ENCODE measurements around the gene PEX10. TPM values are rescaled to one million over a fixed set of nuclear protein-coding genes. Genes with fewer than 3 reads are reported as not detected.

Gene PEX10
- total and polyA plus RNA-seq, 10 of the 15 experiments (the other 5 are each of a cell fraction or from before 2014, with no cell fraction given): 0.24 to 24.9 (median 16.8) TPM; not detected in 1

- no peak overlapping the region for H3K9ac ChIP-seq (ENCODE audit: control insufficient read depth, insufficient read depth, low read length)
- ChIA-PET RAD21 (ENCODE audit: unreplicated experiment) (no interaction called here), CTCF (no interaction called here), SMC1A (ENCODE audit: uncharacterized antibody, unreplicated experiment) (no interaction called here), POLR2A (no interaction called here)
- no peaks in the 10 kb centered on the region for H3K79me2 ChIP-seq (ENCODE audit: control insufficient read depth, insufficient read depth, low read length)
- FAIRE-seq (no peak), ATAC-seq (no peak), DNase-seq (ENCODE audit: low read depth, low spot score) (no peak)
- no peaks in the 10 kb centered on the region for H3K9me3 ChIP-seq (replicated peaks; ENCODE audit: control insufficient read depth, insufficient read depth, low read length)
- H3K4me3 ChIP-seq: no peak overlapping the region
- H3K27me3 ChIP-seq (replicated peaks in 1 of 2; ENCODE audit: control insufficient read depth in 2 of 2, insufficient read depth in 2 of 2, low read length in 1 of 2): no peaks in the 10 kb centered on the region; a peak in 1 of 4 replicates
- TF ChIP-seq TAF1 (IDR thresholded peaks at IDR 0.05; ENCODE audit: borderline replicate concordance, low read depth, low read length) (no peak), ZNF24 (IDR thresholded peaks at IDR 0.05) (no peak), EZH2 (IDR thresholded peaks at IDR 0.05; ENCODE audit: borderline replicate concordance, control insufficient read depth, low read depth, low read length) (no peak)
- TF ChIP-seq, protein P1, sequence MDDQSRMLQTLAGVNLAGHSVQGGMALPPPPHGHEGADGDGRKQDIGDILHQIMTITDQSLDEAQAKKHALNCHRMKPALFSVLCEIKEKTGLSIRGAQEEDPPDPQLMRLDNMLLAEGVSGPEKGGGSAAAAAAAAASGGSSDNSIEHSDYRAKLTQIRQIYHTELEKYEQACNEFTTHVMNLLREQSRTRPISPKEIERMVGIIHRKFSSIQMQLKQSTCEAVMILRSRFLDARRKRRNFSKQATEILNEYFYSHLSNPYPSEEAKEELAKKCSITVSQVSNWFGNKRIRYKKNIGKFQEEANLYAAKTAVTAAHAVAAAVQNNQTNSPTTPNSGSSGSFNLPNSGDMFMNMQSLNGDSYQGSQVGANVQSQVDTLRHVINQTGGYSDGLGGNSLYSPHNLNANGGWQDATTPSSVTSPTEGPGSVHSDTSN (IDR thresholded peaks at IDR 0.05; ENCODE audit: insufficient replicate concordance, low read depth, low read length): no peak
- H3K36me3 ChIP-seq (ENCODE audit: control insufficient read depth in 2 of 2, insufficient read depth in 2 of 2, low read length in 1 of 2): no peaks in the 10 kb centered on the region
- H3K4me1 ChIP-seq (ENCODE audit: control insufficient read depth, insufficient read depth, low read length): no peaks in the 10 kb centered on the region
- intact Hi-C loops (cut with micrococcal nuclease; ENCODE audit: unreplicated experiment): no loop called here
- WGBS (ENCODE audit: insufficient coverage, insufficient replicate concordance, low lambda C conversion rate, missing lambda C conversion rate): 46% methylated on average over 37 of the region's 37 CpGs
- no peak overlapping the region for H3K27ac ChIP-seq (ENCODE audit: control insufficient read depth, insufficient read depth)
- BruUV-seq (replicated peaks): no TSS peak
- no peak overlapping the region for H2AFZ ChIP-seq (ENCODE audit: control insufficient read depth, low read depth, low read length)
- in situ Hi-C loops (cut with MboI): no loop called here
- no peaks in the 10 kb centered on the region for H4K20me1 ChIP-seq (ENCODE audit: control insufficient read depth, insufficient read depth)
- H3K4me2 ChIP-seq (ENCODE audit: control insufficient read depth, insufficient read depth): no peak overlapping the region
Measured at GRCh38 chr1:2356911-2357845, 55.2 kb downstream of the PEX10 start.

DNA sequence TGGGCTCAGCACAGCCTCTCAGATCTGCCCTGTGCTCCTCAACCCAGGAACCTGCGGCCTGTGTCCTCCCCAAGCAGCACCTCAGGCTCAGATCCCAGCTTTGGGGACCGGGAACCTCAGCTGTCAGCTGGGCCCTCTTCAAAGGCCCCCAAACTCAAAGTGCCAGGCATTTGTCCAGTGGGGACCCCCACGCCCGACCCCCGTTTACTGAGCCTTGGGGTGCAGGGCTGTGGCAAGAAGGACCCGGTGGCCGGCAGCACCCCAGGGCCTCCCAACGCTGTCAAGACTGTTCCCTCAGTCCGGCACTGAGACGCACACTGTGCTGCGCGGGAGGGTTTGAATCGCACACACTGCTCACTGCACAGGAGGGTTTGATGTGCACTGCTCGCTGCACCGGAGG is 56.0 kb downstream of the PEX10 start:
- Histone ChIP-seq H3K27me3 (replicated peaks in 1 of 2; ENCODE audit: control insufficient read depth in 2 of 2, insufficient read depth in 2 of 2, low read length in 1 of 2) (no peaks in the 10 kb centered on the region; a peak in 1 of 4 replicates), H4K20me1 (ENCODE audit: control insufficient read depth, insufficient read depth) (no peaks in the 10 kb centered on the region), H3K9me3 (replicated peaks; ENCODE audit: control insufficient read depth, insufficient read depth, low read length) (no peaks in the 10 kb centered on the region), H3K27ac (ENCODE audit: control insufficient read depth, insufficient read depth) (no peak overlapping the region), H3K4me2 (ENCODE audit: control insufficient read depth, insufficient read depth) (no peak overlapping the region), H3K4me3 (no peak overlapping the region), H3K4me1 (ENCODE audit: control insufficient read depth, insufficient read depth, low read length) (no peaks in the 10 kb centered on the region), H3K9ac (ENCODE audit: control insufficient read depth, insufficient read depth, low read length) (no peak overlapping the region), H3K79me2 (ENCODE audit: control insufficient read depth, insufficient read depth, low read length) (no peaks in the 10 kb centered on the region), H2AFZ (ENCODE audit: control insufficient read depth, low read depth, low read length) (no peak overlapping the region), H3K36me3 (ENCODE audit: control insufficient read depth in 2 of 2, insufficient read depth in 2 of 2, low read length in 1 of 2) (no peaks in the 10 kb centered on the region)
- POLR2A ChIA-PET: no interaction called here
- intact Hi-C loops (cut with micrococcal nuclease; ENCODE audit: unreplicated experiment) (no loop called here), in situ Hi-C loops (cut with MboI) (no loop called here)
- TF ChIP-seq BCL3 (IDR thresholded peaks at IDR 0.05; ENCODE audit: borderline replicate concordance, insufficient read depth, low read depth, low read length, poor library complexity, severe bottlenecking): peak; percentile 32
- no peak for TF ChIP-seq ATF7 (IDR thresholded peaks at IDR 0.05; ENCODE audit: low read depth)
- TF ChIP-seq NRF1 (conservative IDR thresholded peaks at IDR 0.05; ENCODE audit: low read depth, low read length): no peak
- no peak for TF ChIP-seq SREBF2 (IDR thresholded peaks at IDR 0.05; ENCODE audit: low read length)
- TF ChIP-seq, protein P2, sequence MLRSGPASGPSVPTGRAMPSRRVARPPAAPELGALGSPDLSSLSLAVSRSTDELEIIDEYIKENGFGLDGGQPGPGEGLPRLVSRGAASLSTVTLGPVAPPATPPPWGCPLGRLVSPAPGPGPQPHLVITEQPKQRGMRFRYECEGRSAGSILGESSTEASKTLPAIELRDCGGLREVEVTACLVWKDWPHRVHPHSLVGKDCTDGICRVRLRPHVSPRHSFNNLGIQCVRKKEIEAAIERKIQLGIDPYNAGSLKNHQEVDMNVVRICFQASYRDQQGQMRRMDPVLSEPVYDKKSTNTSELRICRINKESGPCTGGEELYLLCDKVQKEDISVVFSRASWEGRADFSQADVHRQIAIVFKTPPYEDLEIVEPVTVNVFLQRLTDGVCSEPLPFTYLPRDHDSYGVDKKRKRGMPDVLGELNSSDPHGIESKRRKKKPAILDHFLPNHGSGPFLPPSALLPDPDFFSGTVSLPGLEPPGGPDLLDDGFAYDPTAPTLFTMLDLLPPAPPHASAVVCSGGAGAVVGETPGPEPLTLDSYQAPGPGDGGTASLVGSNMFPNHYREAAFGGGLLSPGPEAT (IDR thresholded peaks at IDR 0.05; ENCODE audit: low read depth): no peak
- FAIRE-seq: no peak
- CTCF ChIA-PET: no interaction called here
- WGBS (ENCODE audit: insufficient coverage, insufficient replicate concordance, low lambda C conversion rate, missing lambda C conversion rate): 59% methylated on average over 15 of the region's 15 CpGs
- no peak for DNase-seq (ENCODE audit: low read depth, low spot score)
- no TSS peak for BruUV-seq (replicated peaks)
- SMC1A ChIA-PET (ENCODE audit: uncharacterized antibody, unreplicated experiment): no interaction called here
- RAD21 ChIA-PET (ENCODE audit: unreplicated experiment): no interaction called here
- ATAC-seq: no peak
